IPS DF 4.7 (cell line): ENCODE measurements around the gene PRMT1.
"Not testable (repeated sequence)": the region's sequence is repeated elsewhere in the genome, so short reads cannot be mapped to it uniquely, and the experiment has no call there.

Experiments
- DNase-seq: peaks from one replicate; pipeline ENCODE4 v3.0.0-alpha.2; 2013; ENCODE audit warnings: low spot score; ENCODE audit errors: extremely low read depth

PRMT1 gene

DNA sequence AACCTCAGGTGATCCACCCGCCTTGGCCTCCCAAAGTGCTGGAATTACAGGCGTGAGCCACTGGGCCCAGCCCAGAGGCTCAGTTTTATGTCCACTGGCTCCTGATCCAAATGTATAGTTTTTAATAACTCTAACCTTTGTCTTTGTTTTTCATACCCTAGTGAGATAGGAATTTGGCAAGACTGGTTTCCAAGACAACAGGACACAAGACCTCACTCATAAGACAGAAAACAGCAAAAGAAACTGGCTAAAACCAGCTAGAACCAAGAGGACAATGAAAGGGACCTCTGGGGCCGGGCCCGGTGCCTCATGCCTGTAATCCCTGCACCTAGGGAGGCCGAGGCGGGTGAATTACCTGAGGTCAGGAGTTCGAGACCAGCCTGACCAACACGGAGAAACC, 41.4 kb downstream of the PRMT1 start:
- no peak for DNase-seq

DNA sequence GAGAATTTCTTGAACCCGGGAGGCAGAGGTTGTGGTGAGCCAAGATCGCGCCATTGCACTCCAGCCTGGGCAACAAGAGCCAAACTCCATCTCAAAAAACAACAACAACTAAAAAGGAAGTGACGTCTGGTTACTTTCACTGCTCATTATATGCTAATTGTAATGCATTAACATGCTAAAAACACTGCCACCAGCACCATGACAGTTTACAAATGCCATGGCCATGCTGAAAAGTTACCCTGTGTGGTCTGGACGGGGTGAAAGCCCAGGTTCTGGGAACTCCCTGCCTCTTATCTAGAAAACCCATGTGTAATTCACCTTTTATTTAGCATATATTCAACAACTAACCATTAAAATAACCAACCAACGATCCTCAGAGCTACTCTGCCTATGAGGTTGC, 41.9 kb downstream of the PRMT1 start:
- DNase-seq: no peak

DNA sequence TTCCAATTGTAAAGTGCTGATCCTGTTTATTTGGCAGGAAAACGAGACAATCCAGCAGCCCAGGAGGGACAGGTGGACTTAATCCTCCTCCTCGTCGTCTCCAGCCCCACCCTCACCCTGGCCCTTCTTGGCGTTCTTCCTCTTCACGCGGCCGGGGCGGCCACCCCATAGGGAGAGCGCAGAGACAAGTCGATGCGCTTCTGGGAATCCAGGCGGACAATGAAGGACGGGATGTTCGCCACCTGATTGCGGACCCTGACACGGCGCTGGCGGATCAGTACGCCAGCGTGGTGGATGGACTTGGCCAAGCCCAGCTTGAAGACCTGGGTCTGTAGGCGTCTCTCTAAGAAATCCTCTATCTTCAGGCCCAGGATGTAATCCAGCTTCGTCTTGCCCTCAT, 42.3 kb downstream of the PRMT1 start:
- not testable (repeated sequence) for DNase-seq

DNA sequence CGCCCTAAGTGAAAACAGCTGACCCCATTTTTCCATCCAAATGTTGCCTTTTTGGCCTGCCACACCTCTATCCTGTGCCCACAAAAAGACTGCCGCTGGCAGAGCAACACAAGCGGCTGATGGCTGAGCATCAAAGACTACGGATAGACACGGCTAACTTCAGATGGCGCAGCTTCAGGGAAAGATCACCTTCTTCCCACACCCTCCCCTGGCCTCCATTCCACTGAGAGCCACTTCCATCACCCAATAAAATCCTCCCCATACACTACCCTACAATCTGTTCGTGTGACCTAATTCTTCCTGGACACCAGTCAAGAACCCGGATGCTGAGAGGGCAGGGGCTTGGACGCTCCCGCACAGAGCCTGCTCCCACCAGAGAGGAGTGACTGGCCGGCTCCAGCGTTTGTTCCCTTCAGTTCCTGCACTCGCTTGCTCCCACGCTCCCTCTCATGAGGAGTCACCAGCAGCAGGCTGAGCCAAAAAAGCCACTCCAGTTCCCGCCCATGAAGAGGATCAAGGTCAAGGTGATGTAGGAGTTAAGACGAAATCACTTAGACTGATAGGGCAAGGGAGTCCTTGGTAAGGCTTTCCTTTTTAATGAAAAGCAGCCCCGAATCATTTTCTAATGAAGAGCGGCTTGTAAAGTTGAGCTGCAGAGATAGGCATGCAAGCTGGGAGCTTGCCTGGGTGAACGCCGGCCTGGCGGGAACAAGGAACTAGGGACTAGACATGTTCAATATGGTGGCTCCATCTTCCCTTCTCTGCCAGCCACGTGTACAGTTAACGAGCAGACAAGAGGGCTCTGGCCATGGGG, 50.4 kb downstream of the PRMT1 start:
- DNase-seq: no peak

DNA sequence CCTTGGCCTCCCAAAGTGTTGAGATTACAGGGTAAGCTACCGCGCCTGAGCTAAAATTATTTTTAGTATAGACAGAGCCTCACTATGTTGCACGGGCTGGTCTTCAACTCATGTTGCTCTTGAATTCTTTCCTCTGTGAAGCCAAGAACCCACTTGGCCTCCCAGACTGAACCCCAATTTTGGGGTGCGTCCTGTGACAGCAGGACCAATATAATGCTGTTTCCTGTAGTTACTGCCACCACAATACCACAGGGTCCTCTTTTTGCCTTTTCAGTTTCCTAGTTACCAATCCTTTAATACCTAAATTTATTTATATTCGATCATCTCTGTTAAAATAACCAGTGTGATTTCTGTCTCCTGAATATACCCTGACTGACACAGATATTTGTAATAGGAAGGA, 53.1 kb downstream of the PRMT1 start:
- no peak for DNase-seq
